HS-27A (cell line): ENCODE results near the gene CNTN4.
"Not testable (repeated sequence)": the region's sequence is repeated elsewhere in the genome, so short reads cannot be mapped to it uniquely, and the experiment has no call there.

Experiments
- DNase-seq: peaks from one replicate; pipeline ENCODE4 v3.0.0-alpha.2; 2012; ENCODE audit warnings: low read depth, missing footprints

Gene CNTN4

GRCh38 chr3:2516762-2517441 is 418.2 kb downstream of the CNTN4 start:
- DNase-seq, result no peak

DNA sequence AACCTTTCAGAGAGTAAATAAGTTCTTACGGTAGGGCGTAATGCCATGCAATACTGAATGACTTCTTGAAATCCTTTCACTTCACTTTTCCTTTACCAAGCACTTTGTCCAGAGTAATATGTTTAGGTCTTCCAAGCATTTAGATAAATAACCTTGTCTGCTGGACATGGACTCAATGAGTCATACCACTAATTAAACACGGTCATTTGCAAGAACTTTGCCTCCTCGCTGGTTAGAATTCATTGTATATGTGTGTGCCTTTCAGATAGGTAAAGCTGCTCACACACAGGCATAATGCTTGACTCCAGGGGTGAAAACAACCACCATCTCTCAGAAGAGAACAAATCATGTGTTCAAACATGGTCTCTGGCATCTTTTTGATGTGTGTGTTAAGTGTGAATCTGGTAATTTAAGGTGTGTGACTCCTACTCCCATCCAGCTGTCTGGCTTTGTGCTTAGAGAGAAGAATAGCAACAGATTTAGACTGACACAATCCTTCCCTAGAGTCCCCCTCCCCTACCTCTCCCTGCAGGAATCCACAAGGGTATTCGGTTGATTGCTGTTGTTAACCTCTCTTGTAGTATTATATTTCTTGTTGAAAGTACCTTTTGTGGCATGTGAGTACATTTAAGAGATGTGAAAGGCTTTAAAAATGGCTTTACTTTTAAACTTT is 419.0 kb downstream of the CNTN4 start:
- DNase-seq, result no peak

DNA sequence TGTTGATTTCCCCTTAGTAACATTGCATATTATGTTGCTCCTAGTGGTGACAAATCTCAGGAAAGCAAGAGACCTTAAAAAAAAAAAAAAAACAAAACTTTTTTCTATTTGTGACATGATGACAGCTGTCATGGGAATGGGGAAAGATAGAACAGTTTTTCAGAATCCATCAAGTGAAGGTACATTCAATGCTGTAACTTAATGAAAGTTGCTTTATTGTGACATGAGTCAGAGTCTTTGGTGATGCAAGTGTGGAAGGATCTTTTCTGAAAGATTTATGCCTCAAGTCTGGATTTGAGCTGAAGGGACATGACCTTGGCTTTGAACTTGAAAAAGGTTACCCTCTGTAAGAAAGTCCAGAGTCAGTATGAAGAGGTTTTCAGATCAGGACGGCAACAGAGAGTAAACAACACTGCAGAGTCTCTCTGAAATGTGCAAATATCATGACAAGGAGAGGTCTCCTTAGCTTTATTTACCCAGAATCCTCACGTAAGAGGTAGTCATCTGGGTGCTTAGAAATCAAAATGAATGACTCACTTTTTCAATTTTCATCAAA is 424.7 kb downstream of the CNTN4 start:
- DNase-seq, result no peak

GRCh38 chr3:2525968-2526367 is 427.3 kb downstream of the CNTN4 start:
- DNase-seq, result no peak

DNA sequence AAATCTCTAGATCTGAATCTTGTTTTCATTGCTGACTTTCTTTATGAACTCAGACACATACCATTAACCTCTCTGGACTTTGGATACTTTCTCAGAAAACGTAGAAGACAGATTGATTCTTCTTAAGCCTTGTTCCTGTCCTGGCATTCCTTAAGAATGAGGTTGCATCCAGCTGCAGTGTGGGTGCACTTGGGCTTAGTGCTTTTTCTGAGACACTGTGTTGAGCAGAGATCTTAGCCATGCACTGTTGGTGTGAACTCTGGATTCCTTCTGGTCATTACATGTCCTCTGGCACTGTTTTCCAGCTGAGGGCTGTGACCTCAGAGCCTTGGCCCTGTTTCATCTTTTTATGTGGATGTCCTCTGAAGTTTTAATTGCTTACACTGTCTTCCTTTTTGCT is 428.3 kb downstream of the CNTN4 start:
- no peak for DNase-seq

- DNase-seq, result not testable (repeated sequence)
Measured at GRCh38 chr3:2527328-2527727, 428.7 kb downstream of the CNTN4 start.

GRCh38 chr3:2534767-2535166 is 436.1 kb downstream of the CNTN4 start:
- DNase-seq, result not testable (repeated sequence)

- no peak for DNase-seq
Measured at GRCh38 chr3:2535206-2535605, 436.5 kb downstream of the CNTN4 start.

DNA sequence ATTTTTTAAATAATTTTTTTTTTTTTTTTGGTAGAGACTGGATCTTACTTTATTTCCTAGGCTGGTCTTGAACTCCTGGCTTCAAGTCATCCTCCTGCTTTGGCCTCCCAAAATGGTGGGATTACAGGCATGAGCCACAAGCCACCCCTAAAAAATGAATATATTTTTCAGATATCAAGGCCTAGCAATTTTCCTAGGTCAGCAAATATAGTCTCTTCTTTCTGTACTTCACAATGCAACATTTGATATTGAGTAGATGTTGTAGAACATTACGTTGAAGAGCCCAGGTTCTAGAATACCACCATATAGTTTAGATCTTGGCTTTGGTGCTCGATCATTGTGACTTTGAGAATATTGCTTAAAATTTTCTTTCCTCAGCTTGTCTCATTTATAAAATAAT is 437.9 kb downstream of the CNTN4 start:
- DNase-seq, result no peak

DNA sequence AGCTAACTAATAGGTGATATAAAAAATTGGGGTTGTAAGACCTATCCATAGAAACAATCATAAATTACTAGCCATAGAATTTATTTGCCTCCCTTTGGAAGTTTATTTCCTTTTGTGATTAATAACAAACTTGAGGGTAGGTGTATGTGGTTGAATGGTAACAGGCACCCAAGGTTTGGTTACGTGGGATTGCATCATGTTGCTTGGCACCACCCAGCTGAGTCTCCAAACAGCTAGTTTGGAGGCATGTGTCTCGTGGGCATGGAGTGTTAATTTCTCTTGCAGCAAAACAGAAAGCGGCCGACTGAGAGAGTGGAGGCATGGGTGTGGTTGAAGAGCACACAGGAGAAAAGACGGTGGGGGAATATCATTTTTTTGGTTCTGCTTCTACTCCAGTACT is 441.4 kb downstream of the CNTN4 start:
- DNase-seq, result no peak

DNA sequence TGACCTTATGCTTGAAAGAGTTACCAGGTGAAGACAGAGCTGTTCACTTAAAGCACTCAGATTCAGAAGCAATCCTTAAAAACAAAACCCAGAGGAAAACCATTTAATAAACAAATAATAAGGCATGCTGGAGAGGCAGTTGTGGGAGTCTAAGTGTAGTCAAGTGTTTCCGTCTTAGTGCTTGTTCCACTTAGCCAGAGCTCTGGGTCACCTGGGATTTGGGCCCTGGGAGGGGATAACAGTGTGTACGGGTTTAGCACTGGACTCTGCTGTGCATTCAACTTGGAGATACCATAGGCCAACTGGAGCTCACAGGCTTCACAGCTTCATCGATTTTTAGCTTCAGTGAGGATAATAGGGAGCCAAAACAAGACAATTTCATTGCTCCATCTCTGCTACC is 444.6 kb downstream of the CNTN4 start:
- DNase-seq, result no peak

GRCh38 chr3:2544212-2544611 is 445.5 kb downstream of the CNTN4 start:
- DNase-seq, result no peak

GRCh38 chr3:2544718-2545117 is 446.1 kb downstream of the CNTN4 start:
- DNase-seq, result no peak

DNA sequence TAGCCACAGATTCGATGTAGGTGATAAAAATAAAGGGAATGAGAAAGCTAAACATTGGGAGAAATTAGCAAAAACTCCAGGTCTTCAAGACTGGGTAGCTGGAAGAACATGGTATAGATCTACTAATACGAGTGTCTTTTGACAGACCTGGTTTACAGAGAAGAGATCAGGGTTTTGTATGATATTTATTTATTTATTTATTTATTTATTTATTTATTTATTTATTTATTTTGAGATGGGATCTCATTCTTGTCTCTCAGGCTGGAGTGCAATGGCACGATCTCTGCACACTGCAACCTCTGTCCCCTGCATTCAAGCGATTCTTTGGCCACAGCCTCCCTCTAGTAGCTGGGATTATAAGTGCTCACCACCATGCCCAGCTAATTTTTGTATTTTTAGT is 448.4 kb downstream of the CNTN4 start:
- DNase-seq, result no peak

DNA sequence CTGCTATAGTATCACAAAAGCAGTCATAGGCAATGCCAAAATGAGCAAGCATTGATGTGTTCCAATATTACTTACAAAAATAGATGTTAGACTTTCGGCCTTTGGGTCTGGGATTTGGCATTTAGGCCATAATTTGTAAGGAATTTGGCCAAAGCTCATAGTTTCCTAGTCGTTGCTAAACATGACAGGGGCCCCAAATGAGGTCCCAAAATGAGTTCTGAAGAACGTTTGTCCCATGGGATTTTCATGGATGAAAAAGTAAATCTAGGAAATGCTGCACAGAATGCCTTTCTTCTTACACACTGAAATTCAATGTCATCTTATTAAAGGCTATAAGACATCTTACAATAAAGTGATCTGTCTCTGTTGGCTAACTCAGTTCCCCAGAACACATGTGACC is 456.0 kb downstream of the CNTN4 start:
- DNase-seq, result no peak

DNA sequence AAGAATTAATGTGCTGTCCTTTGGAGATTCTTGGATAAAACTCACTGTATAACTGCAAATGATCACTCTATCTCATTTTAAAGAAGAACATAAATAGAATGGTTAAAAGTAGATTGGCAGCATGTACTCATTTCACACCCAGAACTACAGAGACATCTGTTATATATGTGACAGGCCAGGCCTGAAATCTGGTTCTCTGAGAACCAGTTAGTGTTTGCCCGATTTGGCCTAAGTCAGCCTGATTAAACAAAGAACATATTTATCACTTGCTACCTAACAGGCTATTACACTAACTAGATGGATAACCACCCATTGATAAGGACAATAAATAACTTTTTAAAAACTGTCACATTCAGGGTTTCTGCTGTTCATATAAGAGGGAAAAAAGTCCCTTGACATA is 460.1 kb downstream of the CNTN4 start:
- no peak for DNase-seq

DNA sequence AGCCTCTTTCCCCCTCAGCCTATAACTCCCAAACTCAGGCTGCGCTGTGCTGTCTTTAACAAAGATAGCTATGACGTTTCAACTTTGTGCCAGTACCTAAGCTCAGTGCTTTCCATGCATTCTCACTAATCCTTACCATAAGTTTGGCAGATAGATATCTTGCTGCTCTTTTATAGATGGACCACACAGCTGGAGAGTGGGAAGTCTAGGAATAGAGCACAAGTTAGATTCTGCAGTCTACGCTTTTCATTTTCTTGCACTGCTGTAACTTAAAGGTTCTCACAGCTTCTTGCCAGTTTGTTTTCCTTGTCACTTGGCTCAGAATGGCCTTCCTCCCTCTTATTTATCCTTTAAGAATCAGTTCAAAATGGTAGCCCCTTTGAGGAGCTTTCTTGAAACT is 468.8 kb downstream of the CNTN4 start:
- DNase-seq, result no peak

- DNase-seq, result no peak
Measured at GRCh38 chr3:2568156-2568555, 469.5 kb downstream of the CNTN4 start.

GRCh38 chr3:2568929-2569328 is 470.3 kb downstream of the CNTN4 start:
- no peak for DNase-seq

DNA sequence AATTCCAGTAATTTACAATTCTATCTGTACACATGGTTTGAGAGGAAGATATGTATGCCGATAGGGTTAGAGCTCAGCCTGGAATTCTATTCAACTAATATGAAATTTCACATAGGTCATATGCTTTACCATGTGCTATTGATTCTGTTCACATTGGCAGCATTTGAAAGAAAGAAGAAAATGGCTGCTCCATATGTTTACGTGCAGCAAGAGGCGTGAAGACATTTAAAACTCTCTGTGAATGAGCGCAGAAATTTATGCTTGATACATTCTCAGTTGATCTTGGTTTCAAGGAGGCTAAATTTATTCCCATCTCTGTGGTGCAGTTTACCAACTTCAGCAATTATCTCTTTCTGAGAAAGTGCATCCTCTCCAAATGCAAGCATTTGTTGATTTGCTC is 478.9 kb downstream of the CNTN4 start:
- no peak for DNase-seq

- DNase-seq, result no peak
Measured at GRCh38 chr3:2578560-2578959, 479.9 kb downstream of the CNTN4 start.

DNA sequence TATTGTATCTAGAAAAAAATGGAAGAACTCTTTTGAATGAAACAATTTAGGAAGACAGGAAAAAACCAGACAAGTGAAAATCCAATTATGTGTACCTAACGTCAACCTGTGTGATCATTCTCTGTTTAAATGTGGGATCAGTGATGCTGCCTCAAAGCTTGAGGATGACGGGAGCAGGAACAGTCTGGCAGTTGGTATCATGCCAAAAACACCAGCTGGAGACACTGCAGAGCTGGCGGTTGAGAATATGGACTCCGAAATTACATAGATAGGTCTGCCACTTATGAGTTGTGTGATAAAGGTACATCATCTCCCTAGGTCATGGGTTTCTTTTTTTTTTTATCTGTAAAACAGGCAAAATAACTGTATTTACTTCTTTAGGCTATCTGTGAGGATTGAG is 480.5 kb downstream of the CNTN4 start:
- DNase-seq, result no peak

- DNase-seq, result no peak
Measured at GRCh38 chr3:2583046-2583445, 484.4 kb downstream of the CNTN4 start.
